ENCODE results near the gene FGFBP2. TPM values are rescaled to one million over a fixed set of nuclear protein-coding genes. Genes with fewer than 3 reads are reported as not detected.

Gene FGFBP2
- total RNA-seq, 1 donor: not detected

GRCh38 chr4:16001484-16001858 lies 38.5 kb upstream of the FGFBP2 start:
- DNase-seq (ENCODE audit: low read depth): peak; percentile 81
- H3K4me3 ChIP-seq (ENCODE audit: low read depth, low read length): no peak overlapping the region
- TF ChIP-seq CTCF (IDR thresholded peaks at IDR 0.05; ENCODE audit: insufficient read depth, low read depth, low read length): peak; percentile 94

GRCh38 chr4:16000708-16001483 lies 37.9 kb upstream of the FGFBP2 start:
- no peak for TF ChIP-seq CTCF (IDR thresholded peaks at IDR 0.05; ENCODE audit: insufficient read depth, low read depth, low read length)
- H3K4me3 ChIP-seq (ENCODE audit: low read depth, low read length): no peak overlapping the region
- no peak for DNase-seq (ENCODE audit: low read depth)

DNA sequence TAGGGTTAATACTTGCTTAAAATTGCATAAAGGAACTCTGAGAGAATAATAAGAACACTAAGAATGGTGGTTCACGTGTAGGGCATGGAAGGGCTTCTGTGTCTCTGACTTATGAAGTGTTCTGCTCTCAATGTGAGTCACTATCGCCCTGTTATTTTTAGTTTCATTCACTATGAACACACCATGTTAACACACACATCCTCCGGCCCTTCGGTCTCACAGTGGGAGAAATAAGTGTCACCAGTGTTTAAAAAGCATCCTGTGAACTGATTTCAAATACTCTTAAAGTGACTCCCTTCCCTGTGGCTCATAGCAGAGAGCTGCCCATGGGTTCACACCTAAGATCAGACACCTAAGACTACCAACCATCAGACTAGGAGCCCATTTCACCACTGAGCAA lies 33.8 kb upstream of the FGFBP2 start:
- TF ChIP-seq CTCF (IDR thresholded peaks at IDR 0.05; ENCODE audit: insufficient read depth, low read depth, low read length): no peak
- DNase-seq (ENCODE audit: low read depth): no peak
- H3K4me3 ChIP-seq (ENCODE audit: low read depth, low read length): no peak overlapping the region

GRCh38 chr4:15995826-15996225 lies 32.9 kb upstream of the FGFBP2 start:
- H3K4me3 ChIP-seq (ENCODE audit: low read depth, low read length): no peak overlapping the region
- no peak for TF ChIP-seq CTCF (IDR thresholded peaks at IDR 0.05; ENCODE audit: insufficient read depth, low read depth, low read length)

DNA sequence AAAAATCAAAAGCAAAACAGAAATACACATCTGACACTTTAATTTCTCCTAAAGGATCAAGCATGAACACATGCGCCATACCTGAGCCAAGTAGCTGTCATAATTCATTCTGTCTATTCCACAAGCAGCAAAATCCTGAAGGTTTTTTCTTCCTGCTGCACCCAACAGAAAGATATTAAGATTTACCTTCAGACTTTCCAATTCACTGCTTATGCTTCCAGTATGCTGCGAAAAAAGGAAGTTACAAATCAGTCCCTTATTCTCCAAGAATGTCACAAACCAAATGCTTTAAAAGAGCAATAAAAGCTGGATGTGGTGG lies 29.2 kb upstream of the FGFBP2 start:
- DNase-seq (ENCODE audit: low read depth): no peak
- TF ChIP-seq CTCF (IDR thresholded peaks at IDR 0.05; ENCODE audit: insufficient read depth, low read depth, low read length): no peak

More at GRCh38 chr4:15995826-15996225, 32.9 kb upstream of the FGFBP2 start:
- DNase-seq (ENCODE audit: low read depth): no peak

GRCh38 chr4:15990570-15991285 lies 27.8 kb upstream of the FGFBP2 start:
- no peak for DNase-seq (ENCODE audit: low read depth)
- no peak for TF ChIP-seq CTCF (IDR thresholded peaks at IDR 0.05; ENCODE audit: insufficient read depth, low read depth, low read length)

More for the DNA sequence above, 29.2 kb upstream of the FGFBP2 start:
- H3K4me3 ChIP-seq (ENCODE audit: low read depth, low read length): no peak overlapping the region

More at GRCh38 chr4:15990570-15991285, 27.8 kb upstream of the FGFBP2 start:
- H3K4me3 ChIP-seq (ENCODE audit: low read depth, low read length): no peak overlapping the region

Measured in fibroblast of villous mesenchyme (primary cell).